ENCODE measurements around the gene RBMS3.

The RBMS3 gene

DNA sequence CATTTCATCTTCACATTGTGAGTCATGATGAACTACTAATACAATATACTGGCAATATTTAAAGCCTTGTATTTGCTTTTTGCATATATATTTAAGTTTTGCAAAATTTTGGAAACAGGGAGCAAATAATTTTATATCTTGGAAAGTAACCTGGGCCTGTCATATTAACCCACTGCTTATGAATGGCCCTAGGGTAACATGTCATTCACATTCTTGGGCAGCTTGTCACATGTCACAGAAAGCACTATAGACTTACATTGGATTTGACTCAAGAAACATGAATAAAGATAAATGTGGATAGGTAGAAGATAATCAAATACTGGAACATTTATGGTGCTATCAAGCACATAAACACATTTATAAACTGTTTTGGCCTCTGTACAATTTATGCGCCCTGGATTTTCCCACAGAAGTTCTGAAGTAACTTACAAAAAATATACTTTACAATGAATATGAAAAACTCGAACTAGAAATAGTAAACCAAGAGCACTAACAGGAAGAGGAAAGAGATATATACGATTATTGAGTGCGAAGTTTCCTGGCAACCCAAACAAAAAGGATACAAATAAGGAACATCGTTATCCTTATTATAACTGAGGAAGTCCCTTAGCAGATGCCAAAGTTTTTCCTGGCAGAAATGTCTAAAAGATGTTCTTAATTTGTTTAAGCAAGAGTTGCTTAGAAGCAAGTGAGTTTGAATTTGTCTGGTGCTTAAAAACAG, 257.2 kb downstream of the RBMS3 start:
- DNase-seq = no peak

DNA sequence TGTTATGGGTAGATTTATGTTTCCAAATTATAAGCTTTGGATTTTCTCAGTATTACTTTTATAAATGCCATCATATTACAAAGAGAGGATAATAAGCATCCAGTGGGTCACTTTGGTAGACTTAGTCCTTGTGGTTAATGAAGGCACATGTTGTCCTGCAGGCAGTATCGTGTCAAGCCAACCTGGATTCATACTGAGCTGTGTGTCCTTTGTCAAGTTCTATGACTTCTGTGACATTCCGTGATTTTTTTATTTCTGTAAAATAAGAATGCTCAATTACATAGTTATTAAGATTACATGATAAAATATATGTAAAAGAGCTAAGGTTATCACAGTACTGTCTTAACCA, 257.7 kb downstream of the RBMS3 start:
- no peak for DNase-seq

DNA sequence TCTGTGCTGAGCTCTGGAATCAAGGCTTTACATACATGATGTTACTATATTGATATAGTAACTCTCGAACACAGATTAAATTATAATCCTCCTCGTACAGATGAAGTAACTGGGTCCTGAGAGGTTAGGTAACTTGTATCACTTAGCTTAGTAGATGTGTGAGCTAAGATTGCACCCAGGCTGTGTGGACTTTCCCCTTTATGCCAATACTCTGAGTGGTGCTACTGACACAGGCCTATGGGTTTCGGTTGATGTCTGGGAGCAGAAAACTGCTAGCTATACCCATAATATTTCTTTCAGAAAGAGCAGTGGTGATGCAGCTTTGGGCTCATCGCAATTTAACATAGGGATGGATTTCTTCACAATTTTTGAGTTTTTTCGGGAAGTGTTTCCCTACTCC, 259.7 kb downstream of the RBMS3 start:
- no peak for DNase-seq

DNA sequence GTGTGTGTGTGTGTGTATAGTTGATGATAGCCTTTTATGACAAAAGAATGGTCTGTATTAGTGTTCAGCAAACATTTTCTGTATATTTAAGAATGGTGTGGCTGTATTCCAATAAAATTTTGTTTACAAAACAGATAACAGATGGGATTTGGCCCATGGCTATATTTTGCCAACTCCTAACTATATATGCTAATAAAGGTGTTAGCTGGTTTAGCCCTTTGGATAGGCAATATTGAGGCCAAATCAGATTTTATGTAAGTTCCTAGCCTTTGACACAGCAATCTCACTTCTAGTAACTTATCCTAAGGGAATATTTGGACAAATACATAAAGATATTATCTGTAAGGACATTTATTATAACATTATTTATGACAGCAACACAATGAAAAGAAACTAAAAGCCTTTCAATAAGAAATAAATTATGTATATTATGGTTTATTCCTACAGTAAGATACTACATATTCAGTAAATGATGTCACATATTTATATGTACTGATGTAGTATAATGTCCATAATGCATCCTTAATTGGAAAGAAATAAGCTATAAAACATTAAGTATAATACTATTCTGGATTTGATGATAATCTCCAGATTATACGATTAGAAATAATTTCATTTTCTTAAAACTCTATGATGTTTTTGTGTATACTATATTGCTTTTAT, 264.0 kb downstream of the RBMS3 start:
- DNase-seq = no peak

DNA sequence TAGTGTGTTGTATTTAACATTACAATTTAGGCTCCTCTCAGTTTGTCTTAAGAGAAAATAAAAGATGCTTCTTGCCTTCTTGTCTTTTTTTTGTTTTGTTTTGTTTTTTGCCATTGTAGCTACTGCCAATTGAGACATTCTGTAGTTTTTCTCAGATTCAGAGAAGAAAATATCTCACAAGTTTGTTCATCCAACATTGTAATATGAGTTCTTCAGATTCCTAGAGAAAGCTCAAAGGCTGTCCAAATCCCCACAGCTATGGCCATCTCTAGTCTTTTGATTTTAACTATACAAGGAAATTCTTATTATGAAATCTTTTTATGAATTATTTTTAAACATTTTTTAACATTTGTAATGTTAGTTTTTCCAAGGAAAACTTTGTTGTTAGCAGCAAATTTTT, 264.7 kb downstream of the RBMS3 start:
- no peak for DNase-seq

DNA sequence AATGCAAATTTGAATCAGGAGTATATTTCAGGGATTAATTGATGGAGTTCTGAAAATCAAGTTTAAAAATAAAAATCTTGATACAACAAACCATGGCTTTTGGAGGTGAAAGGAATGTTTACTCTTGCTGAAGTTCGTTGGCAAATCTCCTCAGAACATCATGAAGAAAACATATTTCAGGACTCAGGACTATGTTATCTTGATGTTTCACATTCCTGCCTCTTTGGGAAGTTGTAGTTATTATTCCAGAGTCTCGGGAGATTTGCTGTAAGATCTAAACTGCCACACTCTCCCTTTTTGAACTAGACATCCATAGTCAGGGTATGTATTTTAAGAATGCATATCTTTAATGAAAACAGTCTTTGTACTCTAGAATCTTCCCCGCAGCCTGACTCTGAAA, 271.2 kb downstream of the RBMS3 start:
- no peak for DNase-seq

DNA sequence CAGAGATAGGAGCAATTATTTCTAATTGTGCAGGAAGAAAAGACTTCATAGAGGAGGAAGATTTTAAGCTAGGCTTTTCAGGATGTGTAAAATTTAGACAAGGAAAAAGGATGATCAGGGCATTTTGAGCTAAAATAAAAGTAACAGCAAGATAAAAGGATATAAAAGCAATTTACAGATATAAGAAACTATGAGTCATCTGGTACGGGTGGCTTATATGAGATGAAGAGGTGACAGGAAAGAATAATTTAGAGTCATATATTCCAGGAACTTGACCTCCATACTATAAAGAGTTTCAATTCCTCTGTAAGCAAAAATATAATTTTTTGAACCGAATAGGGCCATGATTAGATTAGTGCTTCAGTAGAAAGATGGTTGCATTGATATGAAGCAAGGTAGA, 273.7 kb downstream of the RBMS3 start:
- no peak for DNase-seq

DNA sequence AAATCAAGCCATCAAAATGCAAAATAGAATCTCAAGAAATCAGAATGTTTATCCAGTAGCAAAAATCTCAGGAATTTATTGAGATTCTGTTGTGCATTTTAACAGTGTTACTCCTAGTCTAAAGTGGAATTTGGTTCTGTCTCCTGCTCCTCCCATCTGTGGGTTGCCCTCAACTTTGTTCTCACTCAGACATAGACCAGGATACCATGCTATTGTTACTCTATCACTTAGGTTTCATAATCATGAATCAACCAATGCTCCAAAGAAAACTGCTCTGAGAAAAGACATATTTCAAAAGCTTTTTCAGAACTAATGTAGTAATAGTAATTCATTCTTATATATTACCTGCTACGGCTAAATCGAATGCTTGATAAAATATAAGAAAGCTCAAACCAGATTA, 274.7 kb downstream of the RBMS3 start:
- no peak for DNase-seq

DNA sequence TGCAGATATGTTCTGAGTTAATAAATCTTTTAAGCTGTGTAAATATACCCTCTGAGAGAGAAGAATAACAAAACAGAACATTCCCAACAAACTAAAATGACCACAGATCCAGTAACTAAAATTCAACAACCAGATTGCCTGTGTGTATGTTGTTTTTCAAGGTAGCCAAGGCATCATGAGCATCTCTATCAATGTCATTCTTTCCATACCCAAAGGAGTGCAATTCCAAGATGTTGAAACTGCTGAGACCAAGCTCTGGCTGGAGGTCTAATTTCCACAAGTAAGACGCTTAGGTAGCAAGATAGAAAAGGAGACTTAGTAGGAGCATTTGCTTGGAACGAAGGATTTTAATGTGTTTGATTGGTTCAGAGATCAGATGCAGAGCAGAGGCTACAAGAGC, 276.3 kb downstream of the RBMS3 start:
- DNase-seq = no peak

DNA sequence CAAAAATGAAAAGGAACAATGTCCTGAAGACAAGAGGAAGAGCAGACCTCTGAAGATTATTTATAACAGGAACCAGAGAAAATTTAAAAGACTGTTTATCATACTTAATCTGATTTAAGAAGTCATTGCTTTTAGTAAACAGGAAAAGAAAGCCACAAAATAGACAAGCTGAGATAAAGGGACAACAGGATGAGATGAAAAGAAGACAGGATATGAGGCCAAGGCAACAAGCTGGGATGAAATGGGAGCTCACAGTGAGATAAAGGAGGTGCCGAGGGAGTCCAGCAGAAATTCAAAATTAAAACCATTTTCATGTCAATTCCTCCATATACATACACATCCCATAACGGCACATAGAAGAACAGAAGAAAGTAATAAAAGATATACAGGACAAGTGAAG, 277.0 kb downstream of the RBMS3 start:
- DNase-seq = no peak

DNA sequence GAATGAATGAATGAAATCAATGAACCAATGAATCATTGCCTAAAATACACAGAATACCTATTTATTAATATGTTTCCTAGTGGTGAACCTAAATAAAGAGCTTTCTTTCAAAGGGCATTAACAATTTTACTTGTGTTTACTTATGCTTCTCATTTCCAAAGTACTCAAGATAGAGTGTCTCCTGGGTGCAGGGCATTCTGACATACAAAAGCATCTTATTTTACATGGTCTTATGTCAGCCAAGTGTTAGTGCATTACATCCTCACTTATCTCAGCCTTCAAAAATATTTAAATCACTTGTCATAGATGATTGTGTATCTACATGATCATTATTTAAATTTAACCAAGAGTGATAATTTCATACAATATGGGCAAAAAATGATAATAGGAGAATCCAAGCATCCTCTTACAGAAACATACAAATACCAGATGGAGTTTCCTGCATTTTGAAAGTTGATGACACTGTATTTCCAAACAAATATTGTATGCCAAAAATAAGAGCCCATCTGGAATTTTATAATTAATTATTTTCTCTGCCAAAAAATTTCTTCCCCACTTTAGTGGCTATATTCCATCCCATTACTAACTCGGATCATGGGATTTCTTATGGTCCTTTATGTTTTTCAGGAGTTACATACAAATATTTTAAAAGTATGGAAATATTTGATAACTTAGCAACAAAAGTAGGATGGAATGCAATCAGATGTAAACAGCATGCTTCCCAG, 279.0 kb downstream of the RBMS3 start:
- DNase-seq = no peak

DNA sequence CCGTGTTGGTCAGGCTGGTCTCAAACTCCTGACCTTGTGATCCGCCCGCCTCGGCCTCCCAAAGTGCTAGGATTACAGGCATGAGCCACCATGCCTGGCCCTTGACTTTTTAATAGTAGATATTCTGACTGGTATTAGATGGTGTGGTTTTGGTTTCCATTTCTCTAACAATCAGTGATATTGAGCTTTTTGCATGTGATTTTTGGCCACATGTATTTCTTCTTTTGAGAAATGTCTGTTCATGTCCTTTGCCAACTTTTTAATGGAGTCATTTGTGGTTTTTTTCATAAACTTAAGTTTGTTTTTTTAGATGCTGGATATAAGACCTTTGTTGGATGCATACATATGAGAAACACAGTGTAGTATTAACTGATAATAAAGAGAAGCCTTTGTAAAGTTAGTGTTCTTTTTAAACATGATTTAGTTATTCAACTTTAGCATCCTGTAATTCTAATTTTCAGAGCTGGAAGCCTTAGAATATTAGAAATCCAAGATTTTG, 280.8 kb downstream of the RBMS3 start:
- DNase-seq = no peak

DNA sequence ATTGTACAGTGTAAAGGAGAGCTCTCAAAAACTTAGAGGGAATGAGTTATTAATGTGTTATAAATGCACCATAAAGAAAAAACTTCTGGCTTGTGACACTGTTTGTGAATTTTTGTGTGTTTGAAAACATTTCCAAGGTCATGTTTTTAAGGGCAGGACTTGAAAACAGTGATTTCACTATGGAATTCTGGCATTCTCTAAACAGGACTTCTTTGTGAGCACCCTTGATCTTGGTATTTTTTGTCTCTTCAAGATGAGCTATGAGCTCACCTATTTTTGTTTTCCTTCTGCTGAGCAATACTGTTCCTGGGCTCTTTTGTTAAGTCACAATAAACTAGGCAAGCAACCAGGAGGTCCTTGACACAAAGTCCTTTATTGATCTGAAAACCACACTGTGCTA, 284.4 kb downstream of the RBMS3 start:
- DNase-seq = no peak

DNA sequence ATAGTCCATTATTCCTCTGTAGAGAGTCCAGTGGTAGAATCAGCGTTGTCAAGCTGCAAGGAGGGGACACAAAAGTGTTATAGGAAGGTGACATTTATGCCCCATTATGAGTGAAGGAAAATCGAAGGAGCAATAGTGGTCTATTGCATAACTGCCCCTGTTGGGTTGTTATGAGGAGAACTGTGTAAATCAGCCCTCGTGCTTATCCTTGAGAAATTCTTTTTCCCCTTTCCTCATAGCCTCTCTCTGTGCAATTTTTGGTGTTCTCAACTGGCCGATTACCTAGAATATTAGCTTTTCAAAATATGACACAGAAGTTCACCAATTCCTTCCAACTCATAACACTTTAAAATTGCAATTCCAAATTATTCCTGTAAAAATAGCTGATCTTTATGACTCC, 286.6 kb downstream of the RBMS3 start:
- no peak for DNase-seq

DNA sequence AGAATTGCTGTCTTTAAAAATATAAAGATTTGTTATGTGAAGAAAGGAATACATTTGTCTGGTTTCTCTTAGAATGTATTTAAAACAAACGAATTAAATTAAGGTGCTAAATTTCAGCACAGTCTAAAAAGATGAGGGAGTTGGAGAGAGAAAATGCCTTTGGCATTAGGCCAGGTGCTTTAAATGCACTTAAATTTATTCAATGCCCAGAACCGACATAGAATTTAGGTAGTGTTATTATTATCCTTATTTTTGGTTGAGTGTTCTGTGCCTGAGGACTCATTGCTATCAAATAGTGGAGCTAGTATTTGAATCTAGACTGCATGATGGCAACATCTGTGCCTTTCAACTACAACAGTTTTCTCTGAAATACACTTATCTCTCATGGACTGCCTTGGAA, 287.5 kb downstream of the RBMS3 start:
- DNase-seq = no peak

DNA sequence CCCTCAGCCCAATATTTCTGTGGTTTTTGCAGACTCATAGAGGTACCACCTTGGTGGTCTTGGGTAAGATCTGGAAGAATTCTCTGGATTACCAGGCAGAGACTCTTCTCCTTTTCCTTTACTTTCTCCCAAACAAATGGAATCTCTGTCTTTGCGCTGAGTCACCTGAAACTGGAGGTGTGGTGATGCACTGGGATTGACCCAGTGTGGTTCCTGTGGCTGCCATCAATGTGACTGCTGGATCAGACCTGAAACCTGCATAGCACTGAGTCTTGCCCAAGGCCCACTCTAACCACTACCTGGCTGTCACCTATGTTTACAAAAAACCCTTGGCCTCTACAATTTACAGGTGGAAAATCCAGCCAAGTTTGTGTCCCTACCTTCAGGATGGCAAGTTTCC, 295.3 kb downstream of the RBMS3 start:
- no peak for DNase-seq

DNA sequence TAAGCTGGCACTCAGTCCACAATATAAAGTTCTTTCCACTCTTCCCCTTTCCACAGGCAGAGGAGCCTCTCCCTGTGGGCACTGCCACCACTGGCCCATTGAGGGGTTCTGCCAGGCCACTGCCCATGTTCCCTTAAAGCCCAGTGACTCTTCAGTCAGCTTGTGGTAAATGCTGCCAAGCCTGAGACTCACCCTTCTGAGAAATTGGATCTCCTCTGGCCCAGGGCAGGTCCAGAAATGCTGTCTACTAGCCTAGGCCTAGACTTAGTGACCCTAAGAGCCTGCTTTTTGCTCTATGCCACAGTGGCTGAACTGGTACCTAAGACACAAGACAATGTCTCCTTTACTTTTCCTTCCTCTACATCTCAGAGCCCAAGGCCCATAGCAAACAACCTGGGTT, 295.8 kb downstream of the RBMS3 start:
- no peak for DNase-seq

DNA sequence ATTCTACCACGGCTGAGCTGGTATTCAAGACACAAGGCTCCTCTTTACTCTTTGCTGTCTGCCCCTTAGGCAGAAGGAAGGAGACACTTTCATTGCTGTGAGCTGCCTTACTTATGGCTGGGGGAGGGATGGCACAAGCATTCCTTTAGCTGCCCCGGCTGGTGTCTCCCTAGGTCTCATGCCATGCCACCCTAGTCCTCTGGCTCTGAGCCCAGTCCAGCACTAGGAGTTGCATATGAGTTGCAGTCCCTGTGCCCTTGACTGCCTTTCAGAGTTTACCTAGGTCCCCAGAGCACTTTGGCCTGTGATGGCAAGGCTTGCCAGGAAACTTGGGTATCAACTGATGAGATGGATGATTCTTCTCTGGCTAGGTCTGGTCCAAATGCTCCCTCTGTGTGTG, 296.4 kb downstream of the RBMS3 start:
- DNase-seq = no peak

DNA sequence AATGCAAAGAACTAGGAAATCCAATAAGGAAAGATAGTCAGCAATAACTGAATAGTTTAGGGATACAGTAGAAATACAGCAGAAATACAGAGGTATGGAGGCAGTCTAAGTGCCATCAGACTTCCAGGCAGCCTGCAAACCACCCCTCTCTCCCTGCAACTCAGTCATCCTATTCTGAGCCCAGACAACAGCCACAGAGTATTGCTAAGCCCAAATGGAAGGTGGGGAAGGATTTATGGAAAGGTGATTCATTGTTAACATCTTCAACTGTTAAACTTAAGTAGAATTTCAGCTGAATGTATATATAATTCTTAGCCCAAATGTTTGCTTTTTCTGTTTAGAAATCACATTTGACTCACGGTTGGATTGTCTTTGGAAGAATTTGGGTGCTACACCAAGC, 300.4 kb downstream of the RBMS3 start:
- no peak for DNase-seq

DNA sequence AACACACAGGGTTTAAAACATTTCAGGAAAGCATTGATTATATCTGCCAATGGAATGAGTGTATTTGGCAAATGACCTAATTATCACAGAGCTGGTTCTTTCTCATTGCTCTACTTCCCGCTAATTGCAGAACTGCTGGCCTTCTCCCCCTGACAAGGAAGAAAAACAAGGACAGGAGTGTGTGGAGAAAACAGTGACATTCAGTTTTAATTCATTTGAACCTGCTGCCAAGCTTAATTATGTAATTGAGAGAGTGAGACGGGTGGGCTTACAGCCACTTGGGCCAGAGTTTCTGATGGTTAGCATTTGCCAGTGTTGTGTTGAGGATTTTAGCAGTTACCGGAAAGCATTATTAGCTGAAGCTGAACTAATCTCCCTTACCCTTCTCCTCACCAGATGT, 301.4 kb downstream of the RBMS3 start:
- DNase-seq = no peak

DNA sequence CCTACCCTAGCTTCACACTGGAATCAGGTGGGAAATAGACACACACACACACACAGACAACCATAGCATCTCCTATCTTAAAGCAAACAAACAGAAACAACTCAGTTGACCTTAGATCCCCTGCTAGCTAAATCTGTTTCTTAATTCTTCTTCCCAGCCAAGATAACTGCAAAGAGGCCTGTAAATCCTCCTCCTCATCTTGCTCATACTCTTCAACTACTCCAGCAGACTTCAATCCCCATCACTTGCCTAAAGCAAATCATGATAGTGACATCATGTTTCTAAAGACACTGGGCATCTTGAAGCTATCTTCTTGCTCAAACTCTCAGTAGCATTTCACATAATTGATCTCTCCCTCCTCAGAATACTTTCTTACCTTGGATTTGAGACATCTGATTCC, 303.0 kb downstream of the RBMS3 start:
- DNase-seq = no peak

DNA sequence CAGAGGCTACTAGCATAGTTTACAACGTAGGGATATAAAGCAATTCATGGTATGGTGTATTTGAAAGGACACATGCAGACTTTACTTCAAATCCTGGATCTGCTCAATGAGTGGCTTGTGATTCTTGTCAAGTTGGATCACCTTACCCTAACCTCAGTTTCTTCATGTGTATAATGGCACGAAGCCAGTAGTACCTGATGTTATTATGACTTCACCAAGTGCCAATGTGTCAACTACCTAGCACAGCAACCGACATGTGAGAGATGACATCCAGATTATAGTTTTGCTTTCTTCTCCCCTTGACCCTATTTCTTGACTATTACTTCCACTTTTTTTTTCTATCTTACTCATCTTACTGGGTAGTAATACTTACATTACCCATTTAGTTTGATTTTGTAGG, 304.5 kb downstream of the RBMS3 start:
- no peak for DNase-seq

DNA sequence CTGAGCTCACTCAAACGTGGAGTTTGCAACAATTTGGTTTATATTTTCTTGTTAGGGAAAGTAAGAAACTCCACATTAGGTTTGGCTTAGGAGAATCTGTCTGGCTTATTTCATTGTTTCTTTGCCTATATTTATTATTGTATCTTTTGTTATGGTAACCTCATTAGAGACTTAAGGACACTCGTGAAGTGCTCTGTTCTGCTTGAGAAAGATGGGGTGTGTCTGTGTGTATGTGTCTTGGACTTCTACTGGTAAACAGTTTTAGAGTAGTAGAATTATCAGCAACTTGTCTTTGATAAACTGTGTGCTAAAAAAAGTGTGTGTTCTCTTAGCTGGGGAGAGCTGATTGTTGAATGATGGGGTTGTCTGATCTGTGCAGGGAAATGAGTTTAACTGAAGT, 306.5 kb downstream of the RBMS3 start:
- DNase-seq = no peak

DNA sequence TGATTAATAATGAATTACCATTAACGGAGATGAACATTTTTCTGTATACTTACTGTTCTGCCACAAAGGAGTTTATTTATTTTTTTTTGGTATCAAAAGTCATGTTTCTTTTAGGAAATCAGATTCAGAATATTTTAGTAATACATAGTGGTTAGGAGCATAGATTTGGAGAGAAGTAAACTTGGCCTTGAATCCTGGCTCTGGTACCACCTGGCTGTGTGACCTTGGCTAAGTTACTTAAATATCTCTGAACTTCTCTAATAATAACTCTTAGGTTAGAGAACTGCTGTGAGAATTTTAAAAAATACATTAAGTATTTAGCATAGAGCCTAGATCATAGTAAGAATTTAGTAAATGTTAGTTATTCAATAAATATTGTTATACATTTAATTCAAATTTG, 309.1 kb downstream of the RBMS3 start:
- no peak for DNase-seq

Data from DMS79 (cell line).